ENCODE data around the gene PDCD7.
"Not testable (repeated sequence)": the region's sequence is repeated elsewhere in the genome, so short reads cannot be mapped to it uniquely, and the experiment has no call there.

Gene PDCD7

DNA sequence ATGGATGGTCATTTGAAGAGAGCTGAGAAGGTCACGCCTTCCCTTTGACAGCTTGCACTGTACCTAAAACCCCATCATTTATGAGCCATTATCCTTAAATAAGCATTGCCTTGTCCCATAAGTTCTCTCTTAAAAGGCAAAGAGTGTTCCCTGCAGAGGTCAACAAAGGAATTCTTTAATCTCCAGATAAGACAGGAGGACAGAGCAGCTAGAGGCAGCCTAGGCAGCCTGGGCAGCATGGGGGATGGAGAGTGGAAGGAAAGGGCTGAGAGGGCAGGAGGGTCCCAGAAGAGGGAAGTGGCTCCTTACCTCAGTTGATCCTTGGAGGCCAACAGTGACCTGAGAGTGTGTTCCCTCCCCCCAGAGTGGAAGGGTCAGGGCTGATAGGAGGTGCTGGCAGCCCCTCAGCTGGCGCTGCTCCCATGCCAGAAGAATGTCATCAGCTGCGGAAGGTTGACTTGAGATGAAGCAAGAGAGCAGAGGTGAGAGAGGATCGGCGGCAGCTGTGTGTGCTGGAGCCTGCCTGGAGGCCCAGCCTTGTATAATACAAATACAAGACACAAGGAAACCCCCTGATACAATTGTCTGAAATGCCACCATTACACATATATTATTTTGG lies 44.3 kb downstream of the PDCD7 start:
- no peak for DNase-seq

DNA sequence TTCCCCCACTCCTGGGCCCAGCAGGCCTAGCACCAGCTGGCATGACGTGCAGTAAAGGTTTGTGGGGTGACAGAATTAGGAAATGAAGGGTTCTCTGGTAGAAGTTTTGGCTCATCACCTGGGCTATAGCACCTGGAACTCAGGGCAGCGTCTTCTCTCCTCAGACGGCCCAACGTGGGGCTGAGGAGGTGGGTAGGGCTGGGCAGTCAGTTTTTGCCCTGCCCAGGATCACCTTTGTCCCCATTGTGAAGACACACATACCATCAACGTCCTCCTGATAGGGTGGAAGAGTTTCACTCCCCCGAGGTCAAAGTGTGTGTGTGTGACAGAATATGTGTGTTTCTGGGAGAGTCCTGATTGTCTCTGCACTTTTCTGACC lies 45.0 kb downstream of the PDCD7 start:
- DNase-seq = no peak

DNA sequence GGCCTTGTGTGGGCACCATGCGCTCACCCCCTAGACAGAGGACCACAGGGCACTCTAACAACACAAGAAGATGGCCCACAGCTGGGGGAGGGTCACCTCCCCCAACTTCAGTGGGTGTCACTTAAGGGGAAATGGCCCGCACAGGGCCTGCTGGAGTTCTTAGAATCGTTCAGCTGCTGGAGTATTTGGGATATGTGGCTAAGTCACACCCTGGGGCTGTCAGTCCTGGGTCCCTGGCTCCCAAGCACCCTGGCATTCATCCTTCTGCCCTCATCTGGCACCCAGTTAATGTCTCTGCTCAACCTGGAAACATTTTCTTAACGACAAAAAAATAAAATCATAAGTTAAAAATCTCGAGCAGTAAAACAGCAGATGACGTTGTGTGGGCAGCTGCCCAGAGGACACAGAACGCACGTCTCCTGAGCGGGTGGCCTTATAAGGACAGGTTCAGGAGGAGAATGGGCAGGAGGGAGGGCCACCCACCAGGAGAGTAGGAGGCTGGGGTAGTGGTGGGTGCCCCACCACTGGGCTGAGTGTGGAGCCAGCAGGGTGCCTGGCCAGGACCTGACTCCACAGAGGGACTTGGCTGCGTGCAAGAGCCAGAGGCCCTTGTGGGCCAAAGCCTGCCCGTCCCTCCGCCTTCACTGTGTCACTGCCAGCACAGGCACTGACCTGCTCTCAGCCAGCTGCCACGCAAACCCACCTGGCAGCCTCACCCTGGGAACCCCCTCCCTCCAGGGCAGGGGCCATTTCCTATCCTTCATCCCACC lies 45.5 kb downstream of the PDCD7 start:
- no peak for DNase-seq

DNA sequence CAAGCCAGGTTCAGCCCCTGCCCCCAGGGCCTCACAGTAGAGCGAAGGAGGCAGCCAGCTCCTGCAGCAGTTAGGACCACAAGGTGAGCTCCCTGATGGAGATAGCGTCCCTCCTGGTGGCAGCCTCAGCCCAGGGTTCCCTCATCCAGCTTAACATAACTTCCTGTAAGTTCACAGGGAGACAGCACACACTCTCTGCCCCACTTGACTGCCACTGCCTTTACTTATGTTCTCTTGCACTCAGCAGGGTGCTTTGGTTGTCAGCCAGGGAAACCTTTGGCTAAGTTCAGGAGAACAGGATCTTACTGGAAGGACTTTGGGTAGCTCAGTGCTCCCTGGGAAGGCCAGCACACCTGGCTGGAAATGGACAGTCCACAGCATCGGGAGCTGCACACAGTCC lies 46.2 kb downstream of the PDCD7 start:
- no peak for DNase-seq

DNA sequence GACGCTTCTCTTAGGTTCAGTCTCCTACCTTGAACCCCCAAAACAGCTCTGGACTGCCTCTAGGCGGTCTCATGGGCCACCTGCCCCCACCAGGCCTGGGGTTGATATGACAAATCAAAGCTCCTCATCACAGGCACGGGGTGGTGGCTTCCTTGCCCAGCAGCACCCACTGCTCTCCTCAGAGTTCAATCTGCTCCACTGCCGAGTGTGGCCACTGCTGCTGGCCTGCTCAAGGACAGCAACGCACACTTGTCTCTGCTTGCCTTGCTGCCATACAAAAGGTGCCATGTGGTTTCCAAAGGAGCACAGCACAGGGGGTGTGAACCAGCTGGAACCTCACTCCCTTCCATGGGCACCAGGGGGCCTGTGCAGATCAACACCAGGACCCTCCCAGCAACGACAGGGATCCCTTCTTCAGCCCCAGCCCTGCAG lies 46.9 kb downstream of the PDCD7 start:
- no peak for DNase-seq

DNA sequence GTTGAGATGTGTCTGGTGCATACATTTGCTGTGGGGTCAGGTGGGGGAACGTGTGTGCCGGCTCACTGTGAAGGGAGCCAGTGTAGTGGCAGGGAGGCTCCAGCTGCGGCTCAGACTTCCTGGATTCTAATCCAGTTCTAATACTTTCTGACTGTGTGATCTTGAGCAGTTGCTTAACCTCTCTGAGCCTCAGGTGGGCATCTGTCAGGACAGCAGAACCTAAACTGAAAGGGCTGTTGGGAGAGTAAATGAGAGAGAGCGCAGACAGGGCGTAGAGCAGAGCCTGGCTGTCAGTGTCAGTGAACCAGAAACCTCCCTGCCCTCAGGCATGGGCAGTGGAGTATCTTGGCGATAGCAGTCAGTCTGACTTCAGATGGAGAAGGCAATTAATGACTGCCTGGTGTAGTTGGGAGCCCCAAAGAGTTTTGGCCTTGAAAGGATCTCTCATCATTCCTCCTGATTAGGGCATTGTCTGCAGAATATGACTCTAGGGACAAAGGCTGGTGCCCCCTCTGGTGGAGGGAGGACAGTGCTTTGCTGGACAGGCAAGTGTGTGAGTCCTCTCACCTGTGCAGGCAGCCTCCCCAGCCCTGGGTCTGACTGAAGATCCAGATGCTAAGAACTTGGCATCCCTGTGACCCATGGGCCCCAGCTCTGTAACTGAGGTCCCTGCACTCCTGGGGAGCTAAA lies 47.5 kb downstream of the PDCD7 start:
- no peak for DNase-seq

DNA sequence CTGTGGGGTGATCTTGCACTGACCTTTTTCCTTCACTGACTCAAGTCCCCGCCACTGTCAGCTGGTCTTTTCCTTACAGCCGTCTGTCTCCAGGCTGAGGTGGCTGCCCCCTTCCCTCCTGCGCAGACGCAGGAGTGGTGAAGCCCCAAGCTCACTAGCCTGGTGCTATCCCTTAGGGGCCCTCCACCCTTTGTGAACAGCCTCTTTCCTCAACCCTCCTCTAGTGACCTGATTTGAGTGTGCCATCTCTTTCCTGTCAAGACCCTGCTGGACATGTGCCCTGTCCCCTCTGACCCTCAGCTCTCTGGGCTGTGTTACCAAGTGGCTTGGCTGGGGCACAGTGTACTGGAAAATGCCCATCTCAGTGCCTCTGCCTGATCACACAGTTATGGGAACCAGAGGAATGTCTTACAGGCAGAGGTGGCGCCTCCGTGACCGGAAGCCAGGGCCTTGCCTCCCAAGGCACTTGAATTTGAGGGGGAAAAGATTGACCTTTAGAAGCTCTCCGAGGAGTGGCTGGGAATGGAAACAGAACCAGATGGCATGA lies 48.3 kb downstream of the PDCD7 start:
- DNase-seq = no peak

DNA sequence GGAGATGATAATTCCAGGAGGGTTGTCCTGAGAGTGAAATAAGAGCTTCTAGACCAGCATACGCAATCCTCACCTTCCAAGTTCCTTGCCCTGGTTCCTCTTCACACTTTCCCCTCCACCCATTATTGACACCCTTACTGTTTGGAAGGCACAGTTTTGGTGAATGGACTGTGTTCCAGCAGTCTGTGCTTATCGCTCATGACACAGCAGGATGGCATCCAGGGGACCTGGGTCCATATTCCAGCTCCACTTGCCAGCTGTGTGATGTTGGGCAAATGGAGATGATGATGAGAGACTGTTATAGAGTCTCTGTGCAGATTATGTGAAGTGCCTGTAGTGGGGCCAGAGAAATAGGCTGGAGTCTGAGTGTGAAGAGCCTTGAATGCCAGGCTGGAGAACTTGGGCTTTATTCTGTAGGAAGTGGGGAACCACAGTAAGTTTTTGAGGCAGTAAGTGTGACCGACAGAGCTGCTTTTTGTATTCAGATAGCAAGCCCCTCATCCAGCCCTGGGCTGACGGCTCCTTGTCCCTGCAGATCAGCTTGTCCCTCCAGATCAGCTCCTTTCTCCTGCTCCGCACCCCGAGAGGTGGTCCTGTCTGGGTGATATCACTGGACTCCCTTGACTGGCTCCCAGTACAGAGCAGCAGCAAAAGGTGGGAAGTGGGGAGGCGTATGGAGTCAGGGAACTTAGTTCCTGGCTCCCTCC lies 49.0 kb downstream of the PDCD7 start:
- DNase-seq = no peak

DNA sequence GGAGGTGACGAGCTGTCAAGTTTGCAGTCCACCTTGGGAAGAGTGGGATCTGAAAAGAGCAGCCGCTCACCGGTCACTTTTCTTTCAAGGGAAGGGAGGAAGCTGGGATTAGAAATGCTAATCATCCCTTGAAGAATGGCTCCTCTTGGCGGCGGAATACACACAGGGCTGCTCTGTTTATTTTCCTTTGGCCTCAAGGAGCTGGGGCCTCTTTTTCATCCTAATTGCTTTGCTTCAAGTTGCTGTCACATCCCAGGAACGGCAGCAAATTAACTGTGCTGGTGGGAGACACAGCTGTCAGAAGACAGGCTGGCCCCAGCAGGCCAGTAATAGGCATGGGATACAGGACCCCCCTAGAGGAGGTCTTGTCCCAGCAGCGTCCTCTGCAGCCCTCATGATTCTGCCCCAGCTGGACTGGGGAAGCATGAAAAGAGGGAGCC lies 50.3 kb downstream of the PDCD7 start:
- peak; percentile 62 for DNase-seq

DNA sequence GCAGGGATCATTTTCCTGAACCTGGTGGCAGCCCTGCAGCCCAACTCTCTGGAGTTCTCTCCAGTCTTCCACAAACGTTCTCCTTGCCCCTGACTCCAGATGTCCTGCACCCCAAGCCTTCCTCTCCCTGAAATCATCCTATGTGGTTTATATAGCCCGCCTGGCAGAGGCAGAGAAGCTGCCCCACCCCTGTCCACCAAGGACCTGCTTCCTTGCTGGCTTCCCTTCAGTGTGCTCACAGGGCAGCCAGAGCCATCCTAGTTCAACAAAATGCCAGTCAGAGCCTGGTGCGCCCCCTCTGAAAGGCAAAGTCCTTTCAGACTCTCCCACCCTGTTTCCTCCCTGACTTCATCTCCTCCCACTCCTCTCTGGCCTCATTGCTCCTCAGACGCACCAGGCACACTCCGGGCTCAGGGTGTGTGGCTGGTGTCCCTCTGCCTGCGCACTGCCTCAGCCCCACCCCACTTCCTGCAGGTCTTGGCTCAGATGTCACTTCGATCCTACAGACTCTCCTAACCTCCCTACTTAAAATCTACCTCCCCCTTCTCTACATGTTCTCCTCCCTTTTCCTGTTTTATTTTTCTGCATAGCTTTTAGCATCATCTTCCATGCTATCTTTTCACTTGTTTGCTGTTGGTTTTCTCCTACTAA lies 51.2 kb downstream of the PDCD7 start:
- DNase-seq = no peak

DNA sequence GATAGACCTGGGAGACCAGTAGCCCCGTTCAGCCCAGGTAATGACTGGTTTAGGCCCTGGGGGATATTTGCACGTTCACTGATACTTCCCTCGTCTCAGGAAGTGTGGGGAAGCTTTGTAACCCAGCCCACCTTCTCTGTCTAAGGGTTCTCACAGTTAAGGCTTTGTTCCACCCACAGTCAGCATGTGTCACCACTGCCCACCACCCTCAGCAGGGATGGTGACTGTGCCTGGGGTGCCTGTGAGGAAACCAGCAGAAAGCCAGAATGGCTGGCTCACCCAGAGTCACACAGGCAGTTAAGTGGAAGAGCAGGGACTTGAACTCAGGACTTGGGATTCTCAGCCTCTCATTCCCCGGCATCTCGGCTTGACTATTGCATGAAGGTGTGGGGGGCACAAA lies 51.9 kb downstream of the PDCD7 start:
- DNase-seq = no peak

DNA sequence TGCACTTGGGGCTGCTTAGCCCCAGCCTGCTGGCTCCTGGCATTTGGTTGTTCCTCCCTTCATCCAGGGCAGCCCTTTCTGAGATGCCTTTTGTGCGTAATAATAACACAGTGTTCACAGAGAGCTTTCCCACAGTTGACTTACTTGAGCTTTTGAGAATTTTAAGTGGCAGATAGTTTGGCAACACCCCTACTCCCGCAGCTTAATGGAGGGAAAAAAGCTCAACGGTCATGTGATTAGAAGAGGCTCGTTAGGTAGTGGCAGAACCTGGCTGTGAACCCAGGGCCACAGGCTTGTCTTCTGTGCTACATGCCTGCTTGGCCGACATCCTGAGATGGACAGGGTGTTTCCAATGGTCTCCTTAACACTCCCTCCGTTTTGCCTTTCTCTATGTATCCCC lies 52.3 kb downstream of the PDCD7 start:
- no peak for DNase-seq

DNA sequence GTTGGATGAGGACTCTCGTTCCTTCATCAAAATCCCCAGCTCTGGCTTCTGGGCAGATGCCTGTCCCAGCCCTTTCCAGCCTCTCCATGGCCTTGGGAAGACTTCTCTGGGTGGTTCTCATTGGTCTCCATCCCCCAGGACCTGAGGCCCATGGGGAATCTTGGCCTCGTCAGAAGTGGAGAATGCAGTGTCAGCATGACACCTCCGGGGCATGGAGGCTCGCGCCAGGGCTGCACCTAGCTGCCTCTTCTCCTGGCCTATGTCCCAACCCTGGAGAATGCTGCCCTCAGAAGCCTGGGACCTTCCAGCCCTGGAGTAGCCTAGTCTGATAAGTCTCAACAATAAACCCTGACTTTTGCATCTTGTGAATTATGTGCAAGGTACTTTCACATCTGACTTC lies 54.0 kb downstream of the PDCD7 start:
- DNase-seq = no peak

DNA sequence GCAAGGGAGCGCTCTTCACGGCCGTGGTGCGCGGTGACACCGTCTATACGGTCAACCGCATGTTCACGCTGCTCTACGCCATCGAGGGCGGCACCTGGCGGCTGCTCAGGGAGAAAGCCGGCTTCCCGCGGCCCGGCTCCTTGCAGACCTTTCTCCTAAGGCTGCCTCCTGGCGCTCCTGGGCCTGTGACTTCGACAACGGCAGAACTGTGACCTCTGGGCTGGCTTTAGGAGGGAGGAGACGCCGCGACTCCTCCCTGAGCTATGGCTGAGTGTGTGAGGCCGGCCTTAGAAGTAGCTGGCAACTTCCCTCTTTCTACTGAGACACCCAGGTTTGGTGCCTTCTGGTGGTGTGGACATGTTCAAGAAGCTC lies 55.6 kb downstream of the PDCD7 start:
- DNase-seq = no peak

DNA sequence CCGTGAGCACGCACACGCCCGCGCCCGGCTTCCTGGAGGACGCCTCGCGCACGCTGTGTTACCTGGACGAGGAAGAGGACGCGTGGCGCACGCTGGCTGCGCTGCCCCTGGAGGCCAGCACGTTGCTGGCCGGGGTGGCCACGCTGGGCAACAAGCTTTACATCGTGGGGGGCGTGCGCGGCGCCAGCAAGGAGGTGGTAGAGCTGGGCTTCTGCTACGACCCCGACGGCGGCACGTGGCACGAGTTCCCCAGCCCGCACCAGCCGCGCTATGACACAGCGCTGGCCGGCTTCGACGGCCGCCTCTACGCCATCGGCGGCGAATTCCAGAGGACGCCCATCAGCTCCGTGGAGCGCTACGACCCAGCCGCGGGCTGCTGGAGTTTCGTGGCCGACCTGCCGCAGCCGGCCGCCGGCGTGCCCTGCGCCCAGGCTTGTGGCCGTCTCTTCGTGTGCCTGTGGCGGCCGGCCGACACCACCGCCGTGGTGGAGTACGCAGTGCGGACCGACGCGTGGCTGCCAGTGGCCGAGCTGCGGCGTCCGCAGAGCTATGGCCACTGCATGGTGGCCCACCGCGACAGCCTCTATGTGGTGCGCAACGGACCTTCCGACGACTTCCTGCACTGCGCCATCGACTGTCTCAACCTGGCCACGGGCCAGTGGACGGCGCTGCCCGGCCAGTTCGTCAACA lies 56.2 kb downstream of the PDCD7 start:
- DNase-seq = no peak

DNA sequence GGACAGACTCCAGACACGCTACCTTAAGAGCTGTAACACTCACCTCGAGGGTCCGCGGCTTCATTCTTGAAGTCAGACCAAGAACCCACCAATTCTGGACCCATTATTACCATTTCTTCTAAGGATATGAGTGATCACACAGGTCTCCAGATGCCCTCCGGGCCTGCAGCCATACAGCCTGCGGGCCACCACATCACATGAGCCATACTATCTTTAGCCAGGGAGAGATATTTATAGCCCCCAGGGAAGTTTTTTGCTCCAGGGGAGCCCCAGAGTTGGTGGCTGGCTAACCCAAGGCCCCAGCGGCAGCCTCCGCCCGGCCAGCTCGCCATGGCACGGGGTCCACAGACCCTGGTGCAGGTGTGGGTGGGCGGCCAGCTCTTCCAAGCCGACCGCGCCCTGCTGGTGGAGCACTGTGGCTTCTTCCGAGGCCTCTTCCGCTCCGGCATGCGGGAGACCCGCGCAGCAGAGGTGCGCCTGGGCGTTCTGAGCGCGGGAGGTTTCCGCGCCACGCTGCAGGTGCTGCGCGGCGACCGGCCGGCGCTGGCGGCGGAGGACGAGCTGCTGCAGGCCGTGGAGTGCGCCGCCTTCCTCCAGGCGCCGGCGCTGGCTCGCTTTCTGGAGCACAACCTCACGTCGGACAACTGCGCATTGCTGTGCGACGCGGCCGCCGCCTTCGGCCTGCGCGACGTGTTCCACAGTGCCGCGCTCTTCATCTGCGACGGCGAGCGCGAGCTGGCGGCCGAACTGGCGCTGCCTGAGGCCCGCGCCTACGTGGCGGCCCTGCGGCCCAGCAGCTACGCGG lies 56.9 kb downstream of the PDCD7 start, which contains the start of gene KBTBD13:
TSS of gene KBTBD13 (plus strand) at position 261 of the 805 bp plus-strand sequence. CDS start at position 331, 70 bp downstream.
- no peak for DNase-seq

DNA sequence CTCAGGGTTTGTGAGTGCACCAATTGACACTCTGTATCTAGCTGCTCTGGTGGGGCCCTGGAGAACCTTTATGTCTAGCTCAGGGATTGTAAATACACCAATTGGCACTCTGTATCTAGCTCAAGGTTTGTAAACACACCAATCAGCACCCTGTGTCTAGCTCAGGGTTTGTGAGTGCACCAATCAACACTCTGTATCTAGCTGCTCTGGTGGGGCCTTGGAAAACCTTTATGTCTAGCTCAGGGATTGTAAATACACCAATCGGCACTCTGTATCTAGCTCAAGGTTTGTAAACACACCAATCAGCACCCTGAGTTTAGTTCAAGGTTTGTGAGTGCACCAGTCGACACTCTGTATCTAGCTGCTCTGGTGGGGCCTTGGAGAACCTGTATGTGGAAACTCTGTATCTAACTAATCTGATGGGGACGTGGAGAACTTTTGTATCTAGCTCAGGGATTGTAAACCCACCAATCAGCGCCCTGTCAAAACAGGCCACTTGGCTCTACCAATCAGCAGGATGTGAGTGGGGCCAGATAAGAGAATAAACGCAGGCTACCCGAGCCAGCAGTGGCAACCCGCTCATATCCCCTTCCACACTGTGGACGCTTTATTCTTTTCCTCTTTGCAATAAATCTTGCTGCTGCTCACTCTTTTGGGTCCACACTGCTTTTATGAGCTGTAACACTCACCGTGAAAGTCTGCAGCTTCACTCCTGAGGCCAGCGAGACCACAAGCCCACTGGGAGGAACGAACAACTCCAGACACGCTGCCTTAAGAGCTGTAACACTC lies 57.8 kb downstream of the PDCD7 start:
- DNase-seq = not testable (repeated sequence)

DNA sequence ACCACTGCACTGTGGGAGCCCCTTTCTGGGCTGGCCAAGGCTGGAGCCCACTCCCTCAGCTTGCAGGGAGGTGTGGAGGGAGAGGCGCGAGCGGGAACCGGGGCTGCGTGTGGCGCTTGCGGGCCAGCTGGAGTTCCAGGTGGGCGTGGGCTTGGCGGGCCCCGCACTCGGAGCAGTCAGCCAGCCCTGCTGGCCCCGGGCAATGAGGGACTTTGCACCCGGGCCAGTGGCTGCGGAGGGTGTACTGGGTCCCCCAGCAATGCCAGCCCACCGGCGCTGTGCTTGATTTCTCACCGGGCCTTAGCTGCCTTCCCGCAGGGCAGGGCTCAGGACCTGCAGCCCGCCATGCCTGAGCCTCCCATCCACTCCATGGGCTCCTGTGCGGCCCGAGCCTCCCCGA lies 58.7 kb downstream of the PDCD7 start:
- DNase-seq = not testable (repeated sequence)

DNA sequence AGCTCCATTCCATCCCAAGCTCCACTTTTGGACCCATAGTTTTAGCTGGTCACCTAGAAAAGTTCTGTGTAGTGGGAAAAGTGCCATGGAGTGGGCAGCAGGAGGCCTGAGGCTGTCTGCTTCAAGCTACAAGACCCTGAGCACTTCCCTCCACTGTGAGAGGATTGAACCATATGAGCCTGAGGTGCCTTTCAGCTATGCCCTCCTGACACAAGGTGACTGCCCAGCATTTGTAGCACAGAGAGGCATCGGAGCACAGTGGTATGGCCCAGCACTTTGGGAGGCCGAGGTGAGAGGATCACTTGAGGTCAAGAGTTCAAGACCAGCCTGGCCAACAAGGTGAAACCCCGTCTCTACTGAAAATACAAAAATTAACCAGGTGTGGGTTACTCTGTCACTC lies 61.0 kb downstream of the PDCD7 start:
- no peak for DNase-seq

DNA sequence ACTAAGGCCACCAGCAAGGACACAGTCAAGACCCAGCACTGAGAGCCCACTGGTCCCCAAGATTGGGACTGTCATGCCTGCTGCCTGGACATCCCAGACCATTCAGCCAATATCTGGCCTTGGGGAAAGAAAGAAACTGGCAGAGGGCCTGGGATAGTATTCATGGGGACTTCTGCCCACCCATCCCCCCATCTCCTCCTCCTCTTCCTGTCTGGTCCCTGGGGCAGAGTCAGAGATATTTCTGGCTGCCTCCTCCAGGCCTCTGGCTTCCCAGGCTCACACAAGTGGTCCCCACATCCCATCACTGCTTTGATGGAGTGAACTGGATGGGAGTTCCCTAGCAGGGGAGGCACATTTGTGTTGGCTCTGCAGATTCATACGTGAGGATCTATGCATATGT lies 61.6 kb downstream of the PDCD7 start:
- DNase-seq = no peak

Data from HCEC 1CT (cell line).